K562 (cell line): ENCODE measurements around the gene HELZ. TPM values are rescaled to one million over a fixed set of nuclear protein-coding genes. Genes with fewer than 3 reads are reported as not detected.

ENCODE experiments used
- ATAC-seq: fragments of 200-7000 bp; cut with Tn5 transposase; 3 replicates; pipeline ENCODE4 v1.9.1; 2020; ENCODE audit warnings: moderate library complexity
- BruUV-seq: library from RNA; stranded (reverse); fragments of 400-500 nt; replicated peaks from 2 replicates; lab custom pipeline; 2021; lab: Mats Ljungman, UMichigan
- CTCF ChIA-PET: fragments of 300-600 bp; formaldehyde crosslinking; extraction: SDS; loops from one replicate; lab custom pipeline; 2021; ENCODE audit warnings: low intra/inter-chr PET ratio; lab: Yijun Ruan, JAX
- POLR2A ChIA-PET: fragments of 300-600, 350-650 bp; sonication (Branson Sonifier 250); formaldehyde crosslinking; extraction: SDS; loops from one replicate; lab custom pipeline; 2021; ENCODE audit warnings: antibody characterized with exemption, inconsistent platforms; lab: Yijun Ruan, JAX
- DNase-seq, 4 experiments: peaks; one replicate each; pipeline versions ENCODE4 v3.0.0 to v3.0.0-alpha.2; 2011 to 2018; ENCODE audit warnings: low spot score in 3 of 4, mixed read lengths in 3 of 4; ENCODE audit errors: extremely low read depth in 1 of 4
- FAIRE-seq: peaks from 2 replicates; lab custom pipeline; 2011; peaks lifted over from hg19 to GRCh38; lab: Jason Lieb, UNC
- H2AFZ ChIP-seq: 2 replicates; pipeline ENCODE4 v1.6.0; 2011; ENCODE audit warnings: low read depth, low read length, control low read depth, inconsistent platforms
- H3K27ac ChIP-seq: fragments of 200-600 bp; 3 replicates; pipeline ENCODE4 v1.8.0; 2011; ENCODE audit warnings: low read depth, mild to moderate bottlenecking, control low read depth, inconsistent platforms, low read length, moderate library complexity, mixed read lengths; ENCODE audit errors: extremely low read depth
- H3K27me3 ChIP-seq, 2 experiments: fragments of 300-600 bp in 1 of 2; 2 replicates in 1 of 2; 3 replicates in 1 of 2; pipeline versions ENCODE4 v1.6.0 to v1.8.0; 2011; ENCODE audit warnings: inconsistent platforms in 2 of 2, low read length in 2 of 2, mild to moderate bottlenecking in 1 of 2, mixed read lengths in 1 of 2, moderate library complexity in 1 of 2; ENCODE audit not compliant: control insufficient read depth in 2 of 2, insufficient read depth in 2 of 2
- H3K36me3 ChIP-seq: fragments of 300-600 bp; 3 replicates; pipeline ENCODE4 v1.8.0; 2011; ENCODE audit warnings: mild to moderate bottlenecking, low read length, inconsistent platforms; ENCODE audit not compliant: control insufficient read depth, insufficient read depth
- H3K4me1 ChIP-seq, 2 experiments: fragments of 200-600 bp in 1 of 2; replicated peaks in 1 of 2; 2 replicates in 1 of 2; 3 replicates in 1 of 2; pipeline versions ENCODE4 v1.5.1 to v1.8.0; 2011; ENCODE audit warnings: inconsistent platforms in 2 of 2, low read length in 2 of 2, mild to moderate bottlenecking in 1 of 2, mixed read lengths in 1 of 2, moderate library complexity in 1 of 2; ENCODE audit not compliant: control insufficient read depth in 2 of 2, insufficient read depth in 2 of 2
- H3K4me2 ChIP-seq: 2 replicates; pipeline ENCODE4 v1.6.1; 2011; ENCODE audit warnings: low read length, control low read depth, inconsistent platforms, mixed read lengths; ENCODE audit not compliant: insufficient read depth
- H3K4me3 ChIP-seq: fragments of 200-600 bp; sonication (generic), shearing (Covaris generic); 2 replicates; pipeline ENCODE4 v1.5.1; 2016; ENCODE audit warnings: control low read depth, inconsistent platforms
- H3K79me2 ChIP-seq: fragments of 200-600 bp; 3 replicates; pipeline ENCODE4 v1.8.0; 2011; ENCODE audit warnings: low read length, inconsistent platforms; ENCODE audit not compliant: control insufficient read depth, insufficient read depth
- H3K9ac ChIP-seq, 2 experiments: 2 replicates each; pipeline versions ENCODE4 v1.6.0 to v1.6.1; 2011; ENCODE audit warnings: low read depth in 2 of 2, low read length in 2 of 2, control low read depth in 1 of 2, inconsistent platforms in 1 of 2, mild to moderate bottlenecking in 1 of 2, mixed read lengths in 1 of 2; ENCODE audit not compliant: insufficient read depth in 1 of 2
- H3K9me1 ChIP-seq: one replicate; pipeline ENCODE4 v1.6.0; 2011; ENCODE audit warnings: inconsistent platforms, mild to moderate bottlenecking, low read length, moderate library complexity; ENCODE audit not compliant: control insufficient read depth, insufficient read depth
- H3K9me3 ChIP-seq: replicated peaks from 2 replicates; pipeline ENCODE4 v1.5.1; 2011; ENCODE audit warnings: low read depth, low read length, inconsistent platforms; ENCODE audit not compliant: control insufficient read depth, insufficient read depth
- H4K20me1 ChIP-seq: replicated peaks from 2 replicates; pipeline ENCODE4 v1.6.1; 2011; ENCODE audit warnings: low read length, inconsistent platforms, mixed read lengths; ENCODE audit not compliant: control insufficient read depth, insufficient read depth
- CREB3 ChIP-seq: fragments of 450-650 bp; conservative IDR thresholded peaks from 2 replicates; pipeline ENCODE4 v1.6.1; 2016; ENCODE audit warnings: missing genetic modification characterization, low read depth, mild to moderate bottlenecking, missing compliant biosample characterization, moderate library complexity
- E4F1 ChIP-seq: fragments of 250-450 bp; sonication (Bioruptor Pico); IDR thresholded peaks from 2 replicates; pipeline ENCODE4 v1.5.0; 2021; ENCODE audit warnings: mild to moderate bottlenecking, borderline replicate concordance
- FOXJ3 ChIP-seq: sonication (generic); formaldehyde crosslinking; IDR thresholded peaks from 2 replicates; pipeline ENCODE4 v1.4.0; 2020; ENCODE audit warnings: mild to moderate bottlenecking, missing genetic modification reagents
- FOXO4 ChIP-seq: fragments of 450-650 bp; formaldehyde crosslinking; IDR thresholded peaks from 2 replicates; pipeline ENCODE4 v1.4.0; 2020; ENCODE audit warnings: mild to moderate bottlenecking, moderate library complexity
- GMEB1 ChIP-seq: fragments of 250-450 bp; sonication (Bioruptor Pico); IDR thresholded peaks from 2 replicates; pipeline ENCODE4 v1.4.0; 2020; ENCODE audit warnings: mild to moderate bottlenecking
- KLF13 ChIP-seq: fragments of 450-650 bp; IDR thresholded peaks from 2 replicates; pipeline ENCODE4 v1.6.1; 2016; ENCODE audit warnings: missing genetic modification characterization, low read depth, mild to moderate bottlenecking, missing compliant biosample characterization, moderate library complexity, borderline replicate concordance
- MTF1 ChIP-seq: fragments of 250-450 bp; sonication (Bioruptor Pico); IDR thresholded peaks from 2 replicates; pipeline ENCODE4 v1.9.0; 2021; ENCODE audit warnings: moderate library complexity, mild to moderate bottlenecking, inconsistent platforms, borderline replicate concordance
- NCOR1 ChIP-seq: fragments of 450-650 bp; IDR thresholded peaks from 2 replicates; pipeline ENCODE4 v1.6.1; 2016; ENCODE audit warnings: mild to moderate bottlenecking, moderate library complexity
- NFXL1 ChIP-seq: fragments of 450-650 bp; formaldehyde crosslinking; IDR thresholded peaks from 2 replicates; pipeline ENCODE4 v1.4.0; 2021; ENCODE audit warnings: mild to moderate bottlenecking
- SRSF9 ChIP-seq: fragments of 200-400 bp; formaldehyde crosslinking; IDR thresholded peaks from 2 replicates; pipeline ENCODE4 v1.6.1; 2017; ENCODE audit warnings: low read depth, low read length, borderline replicate concordance
- STAT5A ChIP-seq: IDR thresholded peaks from 2 replicates; pipeline ENCODE4 v1.6.1; 2012; ENCODE audit warnings: low read length, inconsistent platforms, borderline replicate concordance
- ZEB2 ChIP-seq: fragments of 450-650 bp; IDR thresholded peaks from 2 replicates; pipeline ENCODE4 v1.6.1; 2016
- ZFP1 ChIP-seq: fragments of 450-650 bp; formaldehyde crosslinking; IDR thresholded peaks from 2 replicates; pipeline ENCODE4 v1.4.0; 2020; ENCODE audit warnings: mild to moderate bottlenecking, mixed read lengths
- ZNF174 ChIP-seq: fragments of 250-450 bp; sonication (Bioruptor Pico); IDR thresholded peaks from 2 replicates; pipeline ENCODE4 v1.4.0; 2020; ENCODE audit warnings: mild to moderate bottlenecking
- ZNF224 ChIP-seq: sonication (generic); formaldehyde crosslinking; IDR thresholded peaks from 2 replicates; pipeline ENCODE4 v1.8.0; 2022; ENCODE audit warnings: mild to moderate bottlenecking, missing genetic modification reagents
- ZNF75A ChIP-seq: fragments of 450-650 bp; formaldehyde crosslinking; IDR thresholded peaks from 2 replicates; pipeline ENCODE4 v1.4.0; 2020; ENCODE audit warnings: mild to moderate bottlenecking
- WGBS: fragments of 100-300 bp; shearing (Covaris generic); methylation state at CpG from one replicate; pipeline ENCODE4 v1.1.6; 2016; ENCODE audit warnings: low coverage, mixed read lengths; ENCODE audit not compliant: insufficient coverage; ENCODE audit errors: missing lambda C conversion rate; 5-methylcytosine and 5-hydroxymethylcytosine counted together
- in situ Hi-C: fragments of 300-500 bp; cut with MboI; formaldehyde crosslinking; loops from 4 replicates; pipeline ENCODE4 v1.15.0; 2018; ENCODE audit warnings: inconsistent platforms, mixed read lengths
- intact Hi-C: fragments of 100-400 bp; cut with micrococcal nuclease; formaldehyde crosslinking; loops from 2 replicates; pipeline ENCODE4 v1.14.2; 2022
- polyA plus RNA-seq, 8 experiments: library from polyadenylated mRNA; depleted of rRNA in 4 of 8; stranded (reverse) in 5 of 8; unstranded in 3 of 8; fragments of >200 nt; fragmentation: Nextera tagmentation in 2 of 8; fragmentation: Illumina TruSeq in 1 of 8; extraction: Ambion mirVana in 2 of 8; extraction: Trizol in 1 of 8; gene quantifications; 2 replicates each; pipeline versions ENCODE4 v1.2.1 to v1.2.3, GENCODE V29; 2011 to 2014; ENCODE audit warnings: inconsistent platforms in 1 of 8, missing spikeins in 1 of 8
- total RNA-seq, 7 experiments: library from RNA; depleted of rRNA in 6 of 7; stranded (reverse); fragments of >200 nt in 6 of 7; fragmentation: Illumina TruSeq in 2 of 7; extraction: Trizol in 2 of 7; gene quantifications; 2 replicates each; pipeline versions ENCODE4 v1.2.1 to v1.2.3, GENCODE V29; 2011 to 2021; ENCODE audit warnings: low replicate concordance in 1 of 7

HELZ gene
- total and polyA plus RNA-seq, 9 of the 15 experiments (the other 6 are each of a cell fraction or from before 2014, with no cell fraction given), result 5.2 to 39.8 (median 17.3) TPM

GRCh38 chr17:67232441-67232840 lies 12.6 kb downstream of the HELZ start:
- DNase-seq (no peak), FAIRE-seq (no peak), ATAC-seq (no peak)
- no peaks in the 10 kb centered on the region; a peak in 1 of 5 replicates for H3K4me1 ChIP-seq
- TF ChIP-seq ZNF75A (no peak), ZFP1 (no peak), ZNF224 (no peak), KLF13 (tag) (no peak), NFXL1 (CRISPR knock-in tag) (no peak), GMEB1 (no peak), NCOR1 (no peak), FOXO4 (CRISPR knock-in tag) (no peak), ZEB2 (no peak), FOXJ3 (CRISPR knock-in tag) (no peak), E4F1 (no peak), CREB3 (no peak), STAT5A (no peak), ZNF174 (CRISPR knock-in tag) (no peak), MTF1 (CRISPR knock-in tag) (no peak), SRSF9 (no peak)
- peaks cover 51% of the 10 kb centered on the region for H3K36me3 ChIP-seq
- CTCF ChIA-PET, result no interaction called here
- no peak overlapping the region for H3K4me3 ChIP-seq
- no peaks in the 10 kb centered on the region for H3K9me1 ChIP-seq
- no peaks in the 10 kb centered on the region for H3K27me3 ChIP-seq
- no peaks in the 10 kb centered on the region for H4K20me1 ChIP-seq
- H3K27ac ChIP-seq, result no peak overlapping the region
- intact Hi-C loops (no loop called here), in situ Hi-C loops (no loop called here)
- POLR2A ChIA-PET, result interaction anchor here (1.0 to 1.2 kb wide), 2 partner anchors 9 to 477 kb away, joined by 3 to 5 read pairs; no protein-coding TSS in a partner anchor
- no peak overlapping the region for H3K9ac ChIP-seq
- no peak overlapping the region for H2AFZ ChIP-seq
- WGBS, result 92% methylated on average over 2 of the region's 2 CpGs
- peaks cover 53% of the 10 kb centered on the region for H3K79me2 ChIP-seq
- no peak overlapping the region for H3K4me2 ChIP-seq
- no peaks in the 10 kb centered on the region for H3K9me3 ChIP-seq
- no TSS peak for BruUV-seq
